ENCODE data around the gene ADAMTS1. TPM values are rescaled to one million over a fixed set of nuclear protein-coding genes. Genes with fewer than 3 reads are reported as not detected.

ADAMTS1 gene
- total RNA-seq, 1 donor from 2014 or later: 23.0 TPM

DNA sequence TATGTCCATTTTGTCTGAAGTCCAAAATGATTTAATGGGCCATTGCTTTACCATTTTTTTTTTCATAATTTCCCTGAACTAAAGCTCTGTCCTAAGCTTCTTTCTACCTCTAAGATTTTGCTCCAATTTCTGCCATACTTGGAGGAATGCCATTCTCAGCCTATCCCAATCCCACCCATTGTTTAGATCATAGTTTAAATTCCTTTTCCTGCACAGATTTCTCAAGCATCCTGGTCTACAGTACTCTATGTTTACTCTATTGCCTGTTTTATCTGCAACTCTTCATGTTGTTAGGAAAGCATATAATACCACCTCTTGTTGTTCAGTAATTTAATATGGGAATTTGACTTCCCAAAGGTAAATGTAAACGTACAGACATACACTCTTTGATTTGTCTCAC is 30.8 kb downstream of the ADAMTS1 start:
- DNase-seq (ENCODE audit: low read depth): no peak

DNA sequence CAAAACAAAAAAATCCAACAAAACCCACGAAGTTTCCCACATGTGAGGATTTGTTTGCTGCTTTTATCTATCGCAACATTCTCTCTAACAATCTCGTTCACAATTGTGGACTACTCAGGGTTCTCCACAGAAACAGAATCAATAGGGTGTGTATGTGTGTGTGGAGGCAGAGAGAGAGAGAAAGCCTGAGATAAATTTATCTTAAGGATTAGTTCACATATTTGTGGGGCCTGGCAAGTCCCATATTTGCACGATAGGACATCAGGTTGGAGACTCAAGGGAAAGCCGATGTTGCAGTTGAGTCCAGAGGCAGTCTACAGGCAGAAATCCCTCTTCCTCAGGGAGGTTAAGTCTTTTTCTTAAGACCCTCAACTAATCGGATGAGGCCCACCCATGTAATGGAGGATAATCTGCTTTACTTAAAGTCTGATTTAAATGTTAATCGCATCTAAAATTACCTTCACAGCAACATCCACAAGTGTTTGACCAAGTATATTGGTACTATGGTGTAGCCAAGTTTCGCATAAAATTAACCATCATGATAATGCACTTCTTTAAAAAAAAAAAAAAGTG is 31.7 kb downstream of the ADAMTS1 start:
- no peak for DNase-seq (ENCODE audit: low read depth)

DNA sequence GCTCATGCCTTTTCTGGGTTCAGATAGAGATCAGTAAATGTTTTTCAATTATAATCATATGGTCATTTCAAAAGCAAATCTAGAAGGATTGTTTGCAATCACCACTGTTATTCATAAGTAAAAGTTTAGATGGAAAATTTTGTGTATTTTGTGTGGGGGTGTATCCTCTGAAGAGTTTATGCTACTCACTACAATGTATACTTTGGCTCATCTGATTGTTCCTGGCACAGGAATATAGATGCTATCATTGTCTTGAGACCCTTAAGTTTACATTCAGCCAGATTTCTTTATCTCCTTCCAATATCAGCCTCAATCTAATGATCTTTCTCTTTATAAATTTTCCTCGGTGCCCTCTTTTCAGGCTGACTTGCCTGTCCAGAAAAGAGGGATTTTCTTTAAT is 33.0 kb downstream of the ADAMTS1 start:
- DNase-seq (ENCODE audit: low read depth): no peak

DNA sequence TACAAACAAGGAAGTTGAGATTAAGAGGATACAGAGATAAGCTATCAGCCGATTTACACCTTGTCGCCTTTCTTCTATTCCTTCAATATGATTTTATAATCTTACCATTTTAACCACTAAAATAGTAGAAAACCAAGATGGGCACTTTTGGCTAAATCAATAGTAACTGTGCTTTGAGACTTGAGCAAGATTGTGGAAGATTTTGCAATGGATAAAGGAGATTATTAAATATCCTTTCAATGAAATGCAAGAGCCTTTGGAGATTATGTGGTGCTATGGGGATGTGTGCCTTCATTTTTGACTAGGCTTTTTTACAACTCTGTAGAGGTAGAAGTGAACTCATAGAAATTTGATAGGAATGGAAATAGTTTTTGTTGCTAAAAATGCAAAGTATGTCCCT is 33.7 kb downstream of the ADAMTS1 start:
- no peak for DNase-seq (ENCODE audit: low read depth)

DNA sequence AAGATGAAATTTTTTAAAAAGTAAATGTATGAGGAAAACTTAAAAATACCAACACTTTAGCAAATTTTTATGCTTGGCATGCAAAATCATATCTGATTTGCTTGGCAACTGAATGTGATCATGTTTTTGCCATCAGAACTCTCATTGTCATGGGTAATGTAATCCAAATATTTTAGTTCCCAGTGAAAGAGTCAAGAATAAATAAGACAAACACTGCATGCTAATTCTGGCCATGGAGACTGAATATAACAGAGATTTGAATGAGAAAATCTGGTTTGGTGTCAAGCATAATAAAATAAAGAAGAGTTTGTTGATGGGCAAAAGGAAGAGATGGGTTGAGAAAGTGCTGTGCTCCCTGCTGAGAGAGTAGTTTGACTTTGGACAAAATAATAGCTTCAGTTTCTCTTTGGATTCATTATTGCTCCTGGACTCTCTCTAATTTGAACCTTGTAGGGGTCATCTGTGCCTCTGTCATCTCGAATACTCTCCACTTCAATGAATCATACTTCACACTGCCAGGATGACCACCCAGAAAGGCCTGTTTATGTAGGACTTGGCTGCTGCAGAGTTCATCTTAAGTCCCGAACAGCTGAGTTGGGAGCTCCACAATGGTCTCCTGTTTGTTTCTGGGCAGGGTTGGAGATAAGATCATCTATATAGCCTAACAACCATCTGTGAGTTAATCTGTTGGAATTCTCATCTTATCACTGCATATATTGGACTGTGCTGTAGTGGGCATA is 34.4 kb downstream of the ADAMTS1 start:
- DNase-seq (ENCODE audit: low read depth): peak; percentile 40

DNA sequence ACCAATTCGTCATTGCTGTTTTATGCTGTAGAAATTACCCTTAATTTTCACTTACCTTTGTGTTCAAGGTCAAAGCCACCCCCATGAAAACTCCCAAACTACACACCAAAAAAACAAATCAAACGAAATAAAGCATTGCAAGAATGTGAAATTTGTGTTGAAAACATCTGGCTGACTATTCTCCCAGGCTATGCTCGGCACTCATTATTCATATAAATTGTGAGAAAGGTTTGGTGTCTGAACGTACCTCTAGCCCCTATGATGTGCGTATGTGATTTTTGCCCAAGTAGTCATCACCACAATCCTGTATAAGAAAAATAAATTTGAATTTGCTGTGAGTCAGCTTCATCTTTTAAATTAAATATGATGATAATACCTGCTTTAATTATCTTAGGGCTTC is 34.9 kb downstream of the ADAMTS1 start:
- no peak for DNase-seq (ENCODE audit: low read depth)

DNA sequence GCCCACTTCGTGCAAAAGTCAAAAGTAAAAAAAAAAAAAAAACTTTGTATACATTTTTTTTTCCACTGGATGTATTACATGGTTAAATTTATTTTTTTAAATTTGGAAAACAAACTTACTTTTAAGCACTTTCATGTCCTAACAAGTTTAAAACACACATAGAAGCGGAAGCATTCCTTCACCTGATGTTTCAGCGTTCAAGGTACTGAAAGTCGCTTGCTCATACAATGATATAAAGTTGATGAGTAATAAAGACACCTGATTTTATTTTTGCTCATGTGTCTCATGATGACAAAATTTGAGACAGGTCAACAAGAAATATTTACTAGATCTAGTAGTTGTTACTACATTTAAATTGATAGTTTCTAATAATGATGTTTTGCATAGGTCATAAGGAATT is 35.5 kb downstream of the ADAMTS1 start:
- DNase-seq (ENCODE audit: low read depth): no peak

DNA sequence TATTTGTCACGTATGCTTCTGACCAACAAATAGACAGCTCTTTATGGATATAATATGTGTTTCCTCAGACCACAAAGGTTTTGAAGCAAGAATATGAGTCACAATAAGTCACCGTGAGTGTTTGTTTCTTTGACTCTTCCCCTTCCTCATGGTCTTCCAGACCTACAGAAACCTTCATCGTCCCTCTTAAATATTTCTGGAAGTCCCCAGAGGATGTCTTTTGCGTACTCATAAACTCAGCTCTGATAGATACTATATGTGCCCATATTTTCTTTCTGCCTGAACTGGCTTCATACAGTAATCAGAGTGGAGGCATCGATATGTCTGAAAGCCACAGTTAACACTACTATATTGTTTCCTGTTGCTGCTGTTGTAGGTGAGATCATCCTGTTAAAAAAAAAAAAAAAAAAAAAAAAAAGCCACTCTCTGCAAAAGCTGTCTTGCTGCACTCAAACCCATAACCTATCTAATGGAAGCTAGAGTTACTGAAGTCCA is 38.4 kb downstream of the ADAMTS1 start:
- DNase-seq (ENCODE audit: low read depth): no peak

DNA sequence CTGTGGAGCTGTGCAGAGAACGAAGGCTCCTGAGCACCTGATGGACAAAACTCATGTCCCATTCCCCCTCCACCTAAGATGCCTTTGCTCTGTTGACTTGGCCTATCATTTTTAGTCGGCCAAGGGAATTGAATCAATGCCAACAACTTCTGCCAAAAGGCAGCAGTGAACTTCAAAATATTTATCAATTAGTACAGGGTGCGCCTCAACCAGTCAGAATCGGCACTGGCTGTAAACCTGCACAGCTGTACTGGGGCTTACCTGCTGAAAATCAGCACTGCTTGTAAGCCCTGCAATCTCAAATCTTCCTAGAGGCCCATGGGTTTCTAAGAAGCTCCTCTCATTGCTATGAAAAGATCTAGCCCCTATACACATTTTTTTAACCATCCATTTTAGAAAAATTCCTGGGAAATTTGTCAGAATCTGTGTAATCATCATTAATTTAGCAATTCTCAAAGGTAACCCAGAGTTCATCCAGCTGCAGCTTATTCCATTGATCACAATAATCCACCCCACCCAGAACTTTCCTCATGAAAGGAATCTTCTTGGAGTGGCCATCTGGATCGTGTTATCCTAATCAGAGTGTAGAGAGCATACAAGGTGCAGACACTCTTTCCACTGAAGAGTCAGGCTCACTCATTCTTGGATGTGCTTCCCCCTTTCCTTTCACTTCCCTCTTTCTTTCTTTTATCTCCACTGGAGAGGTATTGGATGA is 40.2 kb downstream of the ADAMTS1 start:
- DNase-seq (ENCODE audit: low read depth): no peak

DNA sequence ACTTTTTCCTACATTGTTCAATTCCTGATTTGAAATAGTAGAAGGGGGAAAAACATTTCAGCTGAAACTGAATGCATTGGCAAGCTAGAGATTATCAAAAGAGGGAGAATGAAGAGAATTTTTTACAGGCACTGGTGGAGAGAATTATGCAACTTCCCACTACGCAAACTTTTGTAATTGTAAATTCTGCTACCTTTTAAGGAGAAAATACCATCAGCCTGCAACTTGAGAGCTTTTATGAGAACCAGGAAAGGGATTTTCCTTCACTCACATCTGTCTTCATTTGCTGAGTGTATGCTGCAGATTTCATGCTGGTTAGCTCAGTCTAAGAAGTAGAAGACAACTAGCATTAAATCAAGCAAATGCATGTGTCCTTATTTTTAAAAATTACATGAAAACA is 43.7 kb downstream of the ADAMTS1 start:
- peak; percentile 66 for DNase-seq (ENCODE audit: low read depth)

DNA sequence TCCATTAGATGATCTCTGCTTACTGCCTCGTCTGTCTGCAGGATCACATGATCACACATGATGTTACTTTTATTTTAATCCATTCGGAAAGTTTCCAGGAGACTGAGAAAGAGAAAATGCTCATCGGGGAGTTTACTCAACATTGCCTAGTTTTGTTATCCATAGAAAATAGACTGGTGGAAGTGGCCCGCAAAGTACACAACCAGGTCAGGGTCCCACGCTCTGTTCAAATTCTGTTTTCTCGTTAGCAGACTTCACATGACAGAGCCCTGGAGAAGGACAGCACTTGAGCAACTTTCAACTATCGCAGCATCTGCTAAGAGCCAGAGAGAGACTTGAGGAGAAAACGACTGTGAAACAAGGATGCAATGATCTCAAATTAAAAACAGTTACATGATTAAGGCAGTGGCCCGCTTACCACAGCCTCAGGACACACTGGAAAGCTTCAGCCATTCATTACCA is 44.2 kb downstream of the ADAMTS1 start:
- peak; percentile 21 for DNase-seq (ENCODE audit: low read depth)

DNA sequence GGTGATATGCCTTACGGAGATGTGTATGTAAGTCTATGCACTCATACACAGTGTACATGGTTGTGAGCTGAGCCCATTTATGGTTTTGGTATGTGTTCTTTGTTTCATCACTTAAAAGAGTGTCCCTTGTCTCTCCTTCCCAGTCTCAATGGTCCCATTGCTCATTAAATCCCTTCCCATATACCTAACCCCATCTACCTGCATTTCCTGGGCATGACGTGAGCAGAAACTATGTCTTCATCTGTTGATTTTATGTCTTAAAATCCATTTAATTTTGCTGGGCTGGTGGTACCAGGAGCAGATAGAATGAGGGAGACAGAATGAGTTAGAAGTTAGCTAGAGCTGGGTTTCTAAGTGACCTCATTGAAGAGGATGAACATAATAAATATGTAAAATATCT is 44.8 kb downstream of the ADAMTS1 start:
- DNase-seq (ENCODE audit: low read depth): no peak

DNA sequence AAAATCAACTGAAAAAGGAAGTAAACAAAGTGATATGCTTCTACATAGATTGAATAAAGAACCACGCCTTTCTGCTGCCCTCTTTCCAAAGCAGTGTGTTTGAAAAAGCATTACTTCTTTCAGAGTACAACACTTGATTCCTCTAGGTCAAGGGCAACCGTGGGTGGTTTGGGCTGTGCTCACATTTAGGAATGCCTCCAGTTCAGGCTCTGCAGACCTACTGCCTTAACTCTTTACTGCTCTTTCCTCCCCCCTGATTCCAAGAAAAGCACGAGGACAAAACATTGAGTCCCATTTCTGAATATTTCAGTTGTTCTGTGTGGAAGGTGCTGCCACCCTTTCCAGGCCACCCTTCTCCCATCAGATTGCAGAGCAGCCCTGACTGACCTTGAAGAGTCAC is 45.2 kb downstream of the ADAMTS1 start:
- DNase-seq (ENCODE audit: low read depth): no peak

DNA sequence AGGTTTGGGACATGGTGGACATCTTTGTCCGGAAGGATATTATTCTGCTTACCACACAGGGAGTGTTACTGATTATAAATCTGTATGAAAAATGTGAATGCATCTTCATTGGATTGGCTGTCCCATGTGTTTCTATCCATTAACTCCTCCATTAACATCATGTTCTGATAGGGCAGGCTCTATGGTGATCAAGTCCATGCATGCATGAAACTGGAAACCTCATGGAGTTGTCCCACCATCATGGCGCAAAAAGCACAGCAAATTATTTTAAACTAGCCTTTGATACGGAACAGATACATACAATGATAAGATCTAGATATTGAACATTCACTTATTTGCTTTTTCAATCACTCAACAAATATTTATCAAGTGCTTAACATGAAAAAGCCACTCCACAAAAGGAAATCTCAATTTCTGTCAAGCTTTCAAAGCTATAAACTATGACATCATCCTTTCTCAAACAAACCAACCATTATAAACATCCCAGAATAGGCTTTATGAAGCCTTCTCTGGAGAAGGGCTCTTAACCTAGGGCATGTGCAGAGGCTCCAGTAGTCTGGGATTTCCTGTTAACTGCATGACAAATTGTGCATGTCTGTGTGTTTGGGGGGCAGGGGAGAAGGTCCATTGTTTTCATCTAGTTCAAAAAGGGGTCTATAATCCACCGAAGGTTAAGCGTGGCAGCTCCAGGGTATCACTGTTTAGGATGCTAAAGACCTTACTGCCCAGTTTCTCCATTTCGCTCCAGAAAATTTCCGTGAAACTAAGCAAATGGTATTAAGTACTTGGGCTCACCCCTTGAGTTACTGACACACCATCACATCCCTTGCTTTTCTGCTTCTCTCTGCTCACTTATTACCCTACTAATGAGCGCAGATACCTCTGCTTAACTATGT is 46.1 kb downstream of the ADAMTS1 start:
- no peak for DNase-seq (ENCODE audit: low read depth)

DNA sequence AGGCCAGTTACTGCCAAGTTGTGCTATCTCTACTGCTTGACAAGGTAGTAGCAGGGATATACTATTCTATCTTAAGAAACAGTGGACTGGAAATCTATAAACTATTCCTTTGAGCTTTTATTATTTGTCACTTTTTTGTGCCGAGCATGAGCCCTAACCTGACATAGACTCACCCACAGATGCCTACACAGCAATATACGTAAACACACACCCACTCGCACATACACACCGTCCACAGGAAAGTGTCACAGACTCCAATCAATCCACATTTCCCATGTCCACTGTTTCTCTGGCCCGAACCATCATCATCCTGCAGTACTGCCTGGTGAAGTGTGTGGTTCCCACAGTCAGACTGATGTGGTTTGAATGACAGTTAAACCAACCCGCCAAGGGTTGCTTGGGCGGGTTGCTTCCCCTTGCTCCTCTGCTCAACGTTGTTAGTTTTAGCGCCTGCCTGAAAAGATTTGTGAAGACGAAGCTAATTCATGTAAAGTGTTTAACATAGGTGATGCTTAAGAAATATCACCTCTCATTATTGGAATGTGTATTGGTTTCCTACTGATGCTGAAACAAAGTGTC is 47.2 kb downstream of the ADAMTS1 start:
- no peak for DNase-seq (ENCODE audit: low read depth)

DNA sequence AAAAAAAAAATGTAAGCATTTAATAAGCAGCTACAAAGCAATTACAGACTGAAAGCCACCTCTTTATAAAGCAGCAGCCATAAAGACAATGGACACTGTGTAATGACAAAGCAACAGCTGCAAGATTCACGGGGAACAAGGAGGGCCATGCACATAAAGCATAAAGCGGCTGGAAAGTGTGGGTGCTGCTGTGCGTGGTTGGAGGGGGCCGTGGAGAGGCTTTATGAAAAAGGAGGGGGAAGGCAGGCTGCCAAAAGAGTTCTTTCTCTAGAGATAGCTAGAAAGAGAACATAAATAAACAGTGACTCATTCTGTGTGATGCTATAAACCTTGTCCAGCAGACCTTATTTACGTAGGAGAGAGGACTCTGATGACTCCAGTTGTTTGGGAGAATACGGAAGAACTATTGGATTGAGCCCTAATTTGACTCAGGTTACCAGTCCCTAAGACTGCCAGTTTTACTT is 49.3 kb downstream of the ADAMTS1 start:
- peak; percentile 82 for DNase-seq (ENCODE audit: low read depth)

DNA sequence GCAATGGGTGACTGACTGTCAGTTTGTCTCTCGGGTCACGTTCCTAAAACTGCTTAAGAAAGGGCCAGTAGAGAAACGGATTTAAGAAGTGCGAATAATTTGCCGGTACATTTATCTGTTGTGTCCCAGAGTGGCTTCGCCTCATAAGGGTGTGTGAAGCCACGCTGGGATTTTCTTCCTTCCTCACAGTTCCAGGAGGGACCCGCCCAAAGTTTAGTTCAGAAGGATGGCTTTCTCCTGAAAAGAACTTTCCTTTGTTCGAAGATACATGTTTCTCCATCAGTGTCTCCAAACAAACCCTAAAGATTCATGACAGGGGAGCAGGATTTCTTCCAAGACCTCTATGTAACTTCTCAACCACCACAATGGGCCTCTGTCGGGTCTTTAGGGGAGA is 49.8 kb downstream of the ADAMTS1 start:
- no peak for DNase-seq (ENCODE audit: low read depth)

DNA sequence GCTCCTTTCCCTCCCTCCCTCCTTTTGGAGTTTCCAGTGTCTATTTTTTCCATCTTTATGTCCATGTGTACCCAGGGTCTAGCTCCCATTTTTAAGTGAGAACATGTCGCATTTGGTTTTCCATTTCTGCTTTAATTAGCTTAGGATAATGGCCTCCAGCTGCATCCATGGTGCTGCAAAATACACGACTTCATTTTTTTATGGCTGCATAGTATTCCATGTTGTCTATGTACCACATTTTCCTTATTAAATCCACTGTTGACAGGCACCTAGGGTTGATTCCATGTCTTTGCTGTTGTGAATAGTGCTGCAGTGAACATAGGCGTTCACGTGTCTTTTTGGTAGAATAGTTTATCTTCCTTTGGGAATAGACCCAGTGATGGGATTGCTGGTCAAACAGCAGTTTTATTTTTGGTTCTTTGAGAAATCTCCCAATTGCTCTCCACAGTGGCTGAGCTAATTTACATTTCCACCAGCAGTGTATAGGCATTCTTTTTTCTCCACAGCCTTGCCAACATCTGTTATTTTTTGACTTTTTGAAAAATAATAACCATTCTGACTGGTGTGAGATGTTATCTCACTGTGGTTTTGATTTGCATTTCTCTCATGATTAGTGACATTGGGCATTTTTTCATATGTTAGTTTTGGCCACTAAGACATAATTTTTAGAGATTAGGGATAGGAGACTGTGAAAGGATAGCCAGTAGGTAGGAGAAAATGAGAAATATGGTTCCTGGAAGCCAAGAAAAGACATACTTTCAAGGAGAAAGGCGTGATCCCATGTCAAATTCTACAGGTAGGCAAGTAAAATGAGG is 50.4 kb downstream of the ADAMTS1 start:
- DNase-seq (ENCODE audit: low read depth): no peak

DNA sequence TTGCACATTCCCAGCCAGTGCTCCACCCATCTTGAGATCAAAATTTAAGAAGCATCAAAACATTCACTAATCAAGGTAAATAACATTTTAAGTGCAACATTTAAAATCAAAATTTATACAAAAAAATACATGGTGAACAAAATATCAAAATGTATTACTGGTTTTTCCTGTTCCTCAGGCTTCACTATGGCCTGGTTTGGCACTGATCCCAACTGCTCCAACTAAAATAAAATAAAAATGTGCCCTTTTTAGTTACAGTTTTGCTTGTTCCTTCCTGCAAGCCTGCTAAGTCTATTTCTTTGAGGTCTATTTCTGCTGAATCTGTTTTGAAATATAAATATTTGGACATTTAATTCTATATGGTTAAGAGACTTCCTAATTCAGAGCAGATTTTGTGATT is 54.9 kb downstream of the ADAMTS1 start:
- DNase-seq (ENCODE audit: low read depth): no peak

DNA sequence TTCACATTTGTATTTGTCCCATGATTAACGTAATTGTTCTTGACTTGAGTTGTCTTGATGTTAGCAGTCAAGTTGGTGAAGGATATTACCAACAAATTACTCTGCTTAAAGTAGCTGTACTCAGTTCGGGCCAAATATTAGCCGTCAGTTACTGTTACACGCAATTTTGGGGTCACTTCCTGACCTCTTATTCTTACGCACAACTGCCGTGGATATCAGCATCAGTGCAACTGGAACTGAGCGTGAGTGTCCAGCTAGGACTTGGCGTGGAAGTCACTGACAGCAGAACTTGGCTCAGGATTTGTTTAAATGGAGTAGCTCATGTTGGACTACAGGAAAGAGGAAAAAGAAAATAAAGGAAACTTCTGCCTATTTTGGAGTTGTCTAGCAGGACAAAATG is 56.4 kb downstream of the ADAMTS1 start:
- DNase-seq (ENCODE audit: low read depth): no peak

Data from myocyte (in vitro differentiated cells).